ENCODE measurements around the gene DDAH1.

- TF ChIP-seq CTCF (IDR thresholded peaks at IDR 0.05) = no peak
- no peak for TF ChIP-seq POLR2A (IDR thresholded peaks at IDR 0.05)
Observed at GRCh38 chr1:85447006-85447943, 17.7 kb downstream of the DDAH1 start.
